ENCODE results near the gene SMIM24.

The SMIM24 gene

DNA sequence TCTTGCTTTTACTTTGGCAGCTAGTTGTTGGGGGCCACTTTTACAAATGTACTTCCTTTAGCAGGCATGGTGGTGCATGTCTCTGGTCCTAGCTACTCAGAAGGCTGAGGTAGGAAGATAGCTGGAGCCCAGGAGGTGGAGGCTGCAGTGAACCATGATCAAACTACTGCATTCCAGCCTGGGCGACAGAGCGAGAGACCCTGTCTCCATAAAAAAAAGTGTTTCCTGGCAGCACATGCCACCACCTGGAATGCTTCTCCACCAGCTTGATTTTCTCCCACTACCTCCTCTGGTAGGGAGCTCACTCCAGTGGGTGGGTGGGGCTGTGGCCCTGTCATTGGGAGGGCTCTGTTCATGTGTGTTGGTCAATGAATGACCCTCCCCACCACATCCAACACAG, 38.3 kb upstream of the SMIM24 start:
- no peak for TF ChIP-seq CTCF (IDR thresholded peaks at IDR 0.05; ENCODE audit: low read depth, low read length)
- H3K4me3 ChIP-seq (ENCODE audit: low read depth, low read length): no peak overlapping the region

- H3K4me3 ChIP-seq (ENCODE audit: low read depth, low read length): no peak overlapping the region
- no peak for TF ChIP-seq CTCF (IDR thresholded peaks at IDR 0.05; ENCODE audit: low read depth, low read length)
These were observed 37.9 kb upstream of the SMIM24 start for GRCh38 chr19:3518255-3518654.

DNA sequence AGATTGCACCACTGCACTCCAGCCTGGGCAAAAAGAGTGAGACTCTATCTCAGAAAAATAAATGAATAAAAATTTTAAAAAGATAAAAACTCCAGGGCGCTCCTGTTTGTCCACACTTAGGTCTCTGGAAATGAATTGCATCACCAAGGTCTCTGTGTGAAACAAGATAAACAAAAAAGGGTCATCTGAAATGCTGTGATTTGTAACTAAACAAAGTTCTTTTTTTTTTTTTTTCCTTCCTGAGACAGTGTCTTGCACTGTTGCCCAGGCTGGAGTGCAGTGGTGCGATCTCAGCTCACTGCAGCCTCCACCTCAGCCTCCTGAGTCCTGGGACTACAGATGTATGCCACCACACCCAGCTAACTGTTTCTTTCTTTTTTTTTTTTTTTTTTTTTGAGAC, 37.3 kb upstream of the SMIM24 start:
- H3K4me3 ChIP-seq (ENCODE audit: low read depth, low read length): no peak overlapping the region
- TF ChIP-seq CTCF (IDR thresholded peaks at IDR 0.05; ENCODE audit: low read depth, low read length): no peak

- no peak for TF ChIP-seq CTCF (IDR thresholded peaks at IDR 0.05; ENCODE audit: low read depth, low read length)
These were observed 36.4 kb upstream of the SMIM24 start for GRCh38 chr19:3516675-3517207.

GRCh38 chr19:3515891-3516422, 35.6 kb upstream of the SMIM24 start:
- no peak overlapping the region for H3K4me3 ChIP-seq (ENCODE audit: low read depth, low read length)
- no peak for TF ChIP-seq CTCF (IDR thresholded peaks at IDR 0.05; ENCODE audit: low read depth, low read length)

More at GRCh38 chr19:3516675-3517207, 36.4 kb upstream of the SMIM24 start:
- H3K4me3 ChIP-seq (ENCODE audit: low read depth, low read length): no peak overlapping the region

DNA sequence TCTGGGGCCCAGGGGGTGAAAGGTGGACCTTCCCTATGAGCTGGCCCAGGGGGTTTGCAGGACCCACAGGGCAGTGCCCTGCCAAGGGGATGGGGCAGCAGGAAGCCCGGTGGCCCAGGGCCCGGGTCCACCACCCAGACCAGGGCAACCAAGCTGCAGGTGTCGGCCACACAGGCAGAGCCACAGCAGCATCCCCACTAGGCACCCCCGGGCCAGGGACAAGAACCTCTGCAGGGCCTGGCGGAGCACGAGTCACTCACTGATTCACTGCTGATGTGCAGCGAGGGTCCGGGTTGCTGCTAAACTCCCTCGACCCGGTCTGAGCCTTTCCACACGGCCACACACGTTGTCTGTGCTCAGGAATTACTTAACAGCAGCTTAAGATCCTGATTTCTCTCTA, 34.6 kb upstream of the SMIM24 start:
- TF ChIP-seq CTCF (IDR thresholded peaks at IDR 0.05; ENCODE audit: low read depth, low read length): no peak
- H3K4me3 ChIP-seq (ENCODE audit: low read depth, low read length): no peak overlapping the region

- no peak for TF ChIP-seq CTCF (IDR thresholded peaks at IDR 0.05; ENCODE audit: low read depth, low read length)
- H3K4me3 ChIP-seq (ENCODE audit: low read depth, low read length): no peak overlapping the region
These were observed 33.2 kb upstream of the SMIM24 start for GRCh38 chr19:3513229-3514140.

Measured in WI38 (cell line).